Measurements from ENCODE around the gene TFAP2A. TPM values are rescaled to one million over a fixed set of nuclear protein-coding genes. Genes with fewer than 3 reads are reported as not detected.

Gene TFAP2A
- total and polyA plus RNA-seq, 10 of the 15 experiments (the other 5 are each of a cell fraction or from before 2014, with no cell fraction given): 0.05 to 0.46 (median 0.17) TPM; not detected in 4

DNA sequence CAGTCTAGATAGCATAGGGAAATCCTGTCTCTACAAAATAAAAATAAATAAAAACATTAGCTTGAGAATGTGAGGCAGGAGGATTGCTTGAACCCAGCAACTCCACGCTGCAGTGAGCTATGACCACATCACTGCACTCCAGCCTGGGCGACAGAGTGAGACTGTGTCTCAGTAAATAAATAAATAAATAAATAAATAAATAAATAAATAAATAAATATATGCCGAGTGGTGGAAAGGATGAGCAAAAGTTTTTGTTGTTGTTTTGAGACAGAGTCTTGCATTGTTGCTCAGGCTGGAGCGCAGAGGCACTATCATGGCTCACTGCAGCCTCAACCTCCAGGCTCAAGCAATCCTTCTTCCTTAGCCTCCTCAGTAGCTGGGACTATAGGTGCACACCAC, 53.4 kb downstream of the TFAP2A start (continued):
- TF ChIP-seq, protein P1, sequence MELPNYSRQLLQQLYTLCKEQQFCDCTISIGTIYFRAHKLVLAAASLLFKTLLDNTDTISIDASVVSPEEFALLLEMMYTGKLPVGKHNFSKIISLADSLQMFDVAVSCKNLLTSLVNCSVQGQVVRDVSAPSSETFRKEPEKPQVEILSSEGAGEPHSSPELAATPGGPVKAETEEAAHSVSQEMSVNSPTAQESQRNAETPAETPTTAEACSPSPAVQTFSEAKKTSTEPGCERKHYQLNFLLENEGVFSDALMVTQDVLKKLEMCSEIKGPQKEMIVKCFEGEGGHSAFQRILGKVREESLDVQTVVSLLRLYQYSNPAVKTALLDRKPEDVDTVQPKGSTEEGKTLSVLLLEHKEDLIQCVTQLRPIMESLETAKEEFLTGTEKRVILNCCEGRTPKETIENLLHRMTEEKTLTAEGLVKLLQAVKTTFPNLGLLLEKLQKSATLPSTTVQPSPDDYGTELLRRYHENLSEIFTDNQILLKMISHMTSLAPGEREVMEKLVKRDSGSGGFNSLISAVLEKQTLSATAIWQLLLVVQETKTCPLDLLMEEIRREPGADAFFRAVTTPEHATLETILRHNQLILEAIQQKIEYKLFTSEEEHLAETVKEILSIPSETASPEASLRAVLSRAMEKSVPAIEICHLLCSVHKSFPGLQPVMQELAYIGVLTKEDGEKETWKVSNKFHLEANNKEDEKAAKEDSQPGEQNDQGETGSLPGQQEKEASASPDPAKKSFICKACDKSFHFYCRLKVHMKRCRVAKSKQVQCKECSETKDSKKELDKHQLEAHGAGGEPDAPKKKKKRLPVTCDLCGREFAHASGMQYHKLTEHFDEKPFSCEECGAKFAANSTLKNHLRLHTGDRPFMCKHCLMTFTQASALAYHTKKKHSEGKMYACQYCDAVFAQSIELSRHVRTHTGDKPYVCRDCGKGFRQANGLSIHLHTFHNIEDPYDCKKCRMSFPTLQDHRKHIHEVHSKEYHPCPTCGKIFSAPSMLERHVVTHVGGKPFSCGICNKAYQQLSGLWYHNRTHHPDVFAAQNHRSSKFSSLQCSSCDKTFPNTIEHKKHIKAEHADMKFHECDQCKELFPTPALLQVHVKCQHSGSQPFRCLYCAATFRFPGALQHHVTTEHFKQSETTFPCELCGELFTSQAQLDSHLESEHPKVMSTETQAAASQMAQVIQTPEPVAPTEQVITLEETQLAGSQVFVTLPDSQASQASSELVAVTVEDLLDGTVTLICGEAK (IDR thresholded peaks at IDR 0.05; ENCODE audit: borderline replicate concordance): no peak
- TF ChIP-seq, protein P2, sequence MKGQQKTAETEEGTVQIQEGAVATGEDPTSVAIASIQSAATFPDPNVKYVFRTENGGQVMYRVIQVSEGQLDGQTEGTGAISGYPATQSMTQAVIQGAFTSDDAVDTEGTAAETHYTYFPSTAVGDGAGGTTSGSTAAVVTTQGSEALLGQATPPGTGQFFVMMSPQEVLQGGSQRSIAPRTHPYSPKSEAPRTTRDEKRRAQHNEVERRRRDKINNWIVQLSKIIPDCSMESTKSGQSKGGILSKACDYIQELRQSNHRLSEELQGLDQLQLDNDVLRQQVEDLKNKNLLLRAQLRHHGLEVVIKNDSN (IDR thresholded peaks at IDR 0.05; ENCODE audit: borderline replicate concordance, extremely low read length, insufficient read depth, low read depth, low read length): no peak
- no peak for TF ChIP-seq GATAD2B (conservative IDR thresholded peaks at IDR 0.05; ENCODE audit: low read depth)
- TF ChIP-seq, protein P3, sequence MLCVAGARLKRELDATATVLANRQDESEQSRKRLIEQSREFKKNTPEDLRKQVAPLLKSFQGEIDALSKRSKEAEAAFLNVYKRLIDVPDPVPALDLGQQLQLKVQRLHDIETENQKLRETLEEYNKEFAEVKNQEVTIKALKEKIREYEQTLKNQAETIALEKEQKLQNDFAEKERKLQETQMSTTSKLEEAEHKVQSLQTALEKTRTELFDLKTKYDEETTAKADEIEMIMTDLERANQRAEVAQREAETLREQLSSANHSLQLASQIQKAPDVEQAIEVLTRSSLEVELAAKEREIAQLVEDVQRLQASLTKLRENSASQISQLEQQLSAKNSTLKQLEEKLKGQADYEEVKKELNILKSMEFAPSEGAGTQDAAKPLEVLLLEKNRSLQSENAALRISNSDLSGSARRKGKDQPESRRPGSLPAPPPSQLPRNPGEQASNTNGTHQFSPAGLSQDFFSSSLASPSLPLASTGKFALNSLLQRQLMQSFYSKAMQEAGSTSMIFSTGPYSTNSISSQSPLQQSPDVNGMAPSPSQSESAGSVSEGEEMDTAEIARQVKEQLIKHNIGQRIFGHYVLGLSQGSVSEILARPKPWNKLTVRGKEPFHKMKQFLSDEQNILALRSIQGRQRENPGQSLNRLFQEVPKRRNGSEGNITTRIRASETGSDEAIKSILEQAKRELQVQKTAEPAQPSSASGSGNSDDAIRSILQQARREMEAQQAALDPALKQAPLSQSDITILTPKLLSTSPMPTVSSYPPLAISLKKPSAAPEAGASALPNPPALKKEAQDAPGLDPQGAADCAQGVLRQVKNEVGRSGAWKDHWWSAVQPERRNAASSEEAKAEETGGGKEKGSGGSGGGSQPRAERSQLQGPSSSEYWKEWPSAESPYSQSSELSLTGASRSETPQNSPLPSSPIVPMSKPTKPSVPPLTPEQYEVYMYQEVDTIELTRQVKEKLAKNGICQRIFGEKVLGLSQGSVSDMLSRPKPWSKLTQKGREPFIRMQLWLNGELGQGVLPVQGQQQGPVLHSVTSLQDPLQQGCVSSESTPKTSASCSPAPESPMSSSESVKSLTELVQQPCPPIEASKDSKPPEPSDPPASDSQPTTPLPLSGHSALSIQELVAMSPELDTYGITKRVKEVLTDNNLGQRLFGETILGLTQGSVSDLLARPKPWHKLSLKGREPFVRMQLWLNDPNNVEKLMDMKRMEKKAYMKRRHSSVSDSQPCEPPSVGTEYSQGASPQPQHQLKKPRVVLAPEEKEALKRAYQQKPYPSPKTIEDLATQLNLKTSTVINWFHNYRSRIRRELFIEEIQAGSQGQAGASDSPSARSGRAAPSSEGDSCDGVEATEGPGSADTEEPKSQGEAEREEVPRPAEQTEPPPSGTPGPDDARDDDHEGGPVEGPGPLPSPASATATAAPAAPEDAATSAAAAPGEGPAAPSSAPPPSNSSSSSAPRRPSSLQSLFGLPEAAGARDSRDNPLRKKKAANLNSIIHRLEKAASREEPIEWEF (IDR thresholded peaks at IDR 0.05; ENCODE audit: insufficient replicate concordance, low read depth, low read length): no peak
- no peak for TF ChIP-seq RBBP5 (conservative IDR thresholded peaks at IDR 0.05)
- no peak for TF ChIP-seq PML (IDR thresholded peaks at IDR 0.05; ENCODE audit: low read length)
- no peak for TF ChIP-seq HDAC2 (IDR thresholded peaks at IDR 0.05)
- TF ChIP-seq, protein P4, sequence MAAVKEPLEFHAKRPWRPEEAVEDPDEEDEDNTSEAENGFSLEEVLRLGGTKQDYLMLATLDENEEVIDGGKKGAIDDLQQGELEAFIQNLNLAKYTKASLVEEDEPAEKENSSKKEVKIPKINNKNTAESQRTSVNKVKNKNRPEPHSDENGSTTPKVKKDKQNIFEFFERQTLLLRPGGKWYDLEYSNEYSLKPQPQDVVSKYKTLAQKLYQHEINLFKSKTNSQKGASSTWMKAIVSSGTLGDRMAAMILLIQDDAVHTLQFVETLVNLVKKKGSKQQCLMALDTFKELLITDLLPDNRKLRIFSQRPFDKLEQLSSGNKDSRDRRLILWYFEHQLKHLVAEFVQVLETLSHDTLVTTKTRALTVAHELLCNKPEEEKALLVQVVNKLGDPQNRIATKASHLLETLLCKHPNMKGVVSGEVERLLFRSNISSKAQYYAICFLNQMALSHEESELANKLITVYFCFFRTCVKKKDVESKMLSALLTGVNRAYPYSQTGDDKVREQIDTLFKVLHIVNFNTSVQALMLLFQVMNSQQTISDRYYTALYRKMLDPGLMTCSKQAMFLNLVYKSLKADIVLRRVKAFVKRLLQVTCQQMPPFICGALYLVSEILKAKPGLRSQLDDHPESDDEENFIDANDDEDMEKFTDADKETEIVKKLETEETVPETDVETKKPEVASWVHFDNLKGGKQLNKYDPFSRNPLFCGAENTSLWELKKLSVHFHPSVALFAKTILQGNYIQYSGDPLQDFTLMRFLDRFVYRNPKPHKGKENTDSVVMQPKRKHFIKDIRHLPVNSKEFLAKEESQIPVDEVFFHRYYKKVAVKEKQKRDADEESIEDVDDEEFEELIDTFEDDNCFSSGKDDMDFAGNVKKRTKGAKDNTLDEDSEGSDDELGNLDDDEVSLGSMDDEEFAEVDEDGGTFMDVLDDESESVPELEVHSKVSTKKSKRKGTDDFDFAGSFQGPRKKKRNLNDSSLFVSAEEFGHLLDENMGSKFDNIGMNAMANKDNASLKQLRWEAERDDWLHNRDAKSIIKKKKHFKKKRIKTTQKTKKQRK (IDR thresholded peaks at IDR 0.05; ENCODE audit: low read depth, low read length): no peak
- TF ChIP-seq CBX5 (IDR thresholded peaks at IDR 0.05; ENCODE audit: low read depth): no peak
- no peak for TF ChIP-seq CREM (IDR thresholded peaks at IDR 0.05; ENCODE audit: low read depth)
- no peak for TF ChIP-seq LARP7 (IDR thresholded peaks at IDR 0.05)
- no peak for TF ChIP-seq ASH2L (IDR thresholded peaks at IDR 0.05; ENCODE audit: borderline replicate concordance, low read depth)
- TF ChIP-seq, protein P5, sequence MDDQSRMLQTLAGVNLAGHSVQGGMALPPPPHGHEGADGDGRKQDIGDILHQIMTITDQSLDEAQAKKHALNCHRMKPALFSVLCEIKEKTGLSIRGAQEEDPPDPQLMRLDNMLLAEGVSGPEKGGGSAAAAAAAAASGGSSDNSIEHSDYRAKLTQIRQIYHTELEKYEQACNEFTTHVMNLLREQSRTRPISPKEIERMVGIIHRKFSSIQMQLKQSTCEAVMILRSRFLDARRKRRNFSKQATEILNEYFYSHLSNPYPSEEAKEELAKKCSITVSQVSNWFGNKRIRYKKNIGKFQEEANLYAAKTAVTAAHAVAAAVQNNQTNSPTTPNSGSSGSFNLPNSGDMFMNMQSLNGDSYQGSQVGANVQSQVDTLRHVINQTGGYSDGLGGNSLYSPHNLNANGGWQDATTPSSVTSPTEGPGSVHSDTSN (IDR thresholded peaks at IDR 0.05; ENCODE audit: insufficient replicate concordance, low read depth, low read length): no peak
